Fibroblast of mammary gland (primary cell): ENCODE measurements around the gene GLS.
"Not testable (repeated sequence)": the region's sequence is repeated elsewhere in the genome, so short reads cannot be mapped to it uniquely, and the experiment has no call there.

Experiments used
- DNase-seq: peaks from one replicate; pipeline ENCODE4 v3.0.0-alpha.2; 2010; ENCODE audit warnings: low read depth
- H3K4me3 ChIP-seq: 2 replicates; pipeline ENCODE4 v1.5.1; 2011; ENCODE audit warnings: low read depth, mild to moderate bottlenecking, low read length, moderate library complexity; ENCODE audit not compliant: control insufficient read depth
- TF ChIP-seq, protein P1 (sequence below): conservative IDR thresholded peaks from 2 replicates; pipeline ENCODE4 v1.5.1; 2011; ENCODE audit warnings: low read depth, low read length, inconsistent platforms; ENCODE audit not compliant: control insufficient read depth, insufficient read depth

The GLS gene

DNA sequence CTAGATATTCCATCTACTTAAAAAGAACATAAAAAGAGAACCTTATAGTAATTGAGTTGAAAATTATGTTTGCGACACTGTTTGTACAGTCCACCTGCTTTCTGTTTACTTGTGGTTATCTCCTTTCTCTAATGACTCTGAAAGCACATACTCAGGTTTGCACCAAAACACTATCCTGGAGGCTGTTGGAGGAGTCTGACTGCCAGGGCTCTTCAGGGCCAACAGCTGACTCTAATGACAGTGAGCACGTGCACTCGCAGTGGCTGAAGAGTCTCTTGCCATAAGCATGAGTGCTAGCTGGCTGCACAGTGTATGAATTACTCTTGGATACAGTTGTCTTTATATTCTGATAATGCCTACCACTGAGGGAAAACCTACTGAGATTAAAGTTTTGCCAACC, 16.7 kb upstream of the GLS start:
- TF ChIP-seq, protein P1, sequence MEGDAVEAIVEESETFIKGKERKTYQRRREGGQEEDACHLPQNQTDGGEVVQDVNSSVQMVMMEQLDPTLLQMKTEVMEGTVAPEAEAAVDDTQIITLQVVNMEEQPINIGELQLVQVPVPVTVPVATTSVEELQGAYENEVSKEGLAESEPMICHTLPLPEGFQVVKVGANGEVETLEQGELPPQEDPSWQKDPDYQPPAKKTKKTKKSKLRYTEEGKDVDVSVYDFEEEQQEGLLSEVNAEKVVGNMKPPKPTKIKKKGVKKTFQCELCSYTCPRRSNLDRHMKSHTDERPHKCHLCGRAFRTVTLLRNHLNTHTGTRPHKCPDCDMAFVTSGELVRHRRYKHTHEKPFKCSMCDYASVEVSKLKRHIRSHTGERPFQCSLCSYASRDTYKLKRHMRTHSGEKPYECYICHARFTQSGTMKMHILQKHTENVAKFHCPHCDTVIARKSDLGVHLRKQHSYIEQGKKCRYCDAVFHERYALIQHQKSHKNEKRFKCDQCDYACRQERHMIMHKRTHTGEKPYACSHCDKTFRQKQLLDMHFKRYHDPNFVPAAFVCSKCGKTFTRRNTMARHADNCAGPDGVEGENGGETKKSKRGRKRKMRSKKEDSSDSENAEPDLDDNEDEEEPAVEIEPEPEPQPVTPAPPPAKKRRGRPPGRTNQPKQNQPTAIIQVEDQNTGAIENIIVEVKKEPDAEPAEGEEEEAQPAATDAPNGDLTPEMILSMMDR, result no peak
- H3K4me3 ChIP-seq, result no peak overlapping the region
- DNase-seq, result no peak

GRCh38 chr2:190864375-190864774, 16.2 kb upstream of the GLS start:
- TF ChIP-seq, protein P1, result no peak
- no peak for DNase-seq
- no peak overlapping the region for H3K4me3 ChIP-seq

GRCh38 chr2:190867212-190867611, 13.4 kb upstream of the GLS start:
- no peak overlapping the region for H3K4me3 ChIP-seq
- no peak for DNase-seq
- TF ChIP-seq, protein P1, result no peak

DNA sequence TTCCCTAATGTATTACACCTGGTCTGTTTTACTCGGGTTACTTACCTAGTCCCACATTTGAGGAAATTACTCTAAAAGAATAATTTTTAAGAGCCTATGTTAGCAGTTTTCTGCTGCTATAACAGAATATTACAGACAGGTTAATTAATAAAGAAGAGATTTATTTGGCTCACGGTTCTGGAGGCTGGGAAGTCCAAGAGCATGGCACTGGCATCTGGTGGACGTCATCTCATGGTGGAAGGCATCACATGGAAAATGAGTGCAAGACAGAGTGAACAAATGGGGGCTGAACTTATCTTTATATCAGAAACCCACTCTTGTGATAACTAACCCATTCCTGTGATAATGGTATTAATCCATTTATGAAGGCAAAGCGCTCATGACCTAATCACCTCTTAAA, 12.8 kb upstream of the GLS start:
- TF ChIP-seq, protein P1, result no peak
- no peak overlapping the region for H3K4me3 ChIP-seq
- no peak for DNase-seq

- TF ChIP-seq, protein P1, result no peak
- H3K4me3 ChIP-seq, result no peak overlapping the region
- DNase-seq, result no peak
Measured at GRCh38 chr2:190869721-190870120, 10.9 kb upstream of the GLS start.

GRCh38 chr2:190873451-190873850, 7.2 kb upstream of the GLS start:
- DNase-seq, H3K4me3 ChIP-seq: not testable (repeated sequence)

DNA sequence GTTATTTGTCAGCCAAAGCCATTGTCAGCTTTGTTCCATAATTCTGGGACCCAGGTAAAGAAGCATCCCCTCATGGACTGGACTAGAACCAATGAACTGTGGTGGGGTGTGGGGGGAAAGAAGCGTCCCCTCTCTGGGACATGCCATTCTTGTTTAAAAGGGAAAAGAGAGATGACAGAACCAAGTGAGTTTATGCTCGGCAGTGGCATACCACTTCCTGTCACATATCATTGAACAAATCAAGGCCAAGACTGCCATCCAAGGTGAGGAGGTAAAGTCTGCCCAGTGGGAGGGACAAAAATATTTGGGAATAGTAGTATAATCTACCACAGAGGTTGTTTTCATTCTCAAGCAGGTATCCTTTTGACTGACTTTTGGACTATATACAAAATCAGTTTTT, 4.7 kb upstream of the GLS start:
- TF ChIP-seq, protein P1, result no peak
- no peak for DNase-seq
- H3K4me3 ChIP-seq, result no peak overlapping the region
